Measurements from ENCODE around the gene ZCCHC2.

The ZCCHC2 gene

DNA sequence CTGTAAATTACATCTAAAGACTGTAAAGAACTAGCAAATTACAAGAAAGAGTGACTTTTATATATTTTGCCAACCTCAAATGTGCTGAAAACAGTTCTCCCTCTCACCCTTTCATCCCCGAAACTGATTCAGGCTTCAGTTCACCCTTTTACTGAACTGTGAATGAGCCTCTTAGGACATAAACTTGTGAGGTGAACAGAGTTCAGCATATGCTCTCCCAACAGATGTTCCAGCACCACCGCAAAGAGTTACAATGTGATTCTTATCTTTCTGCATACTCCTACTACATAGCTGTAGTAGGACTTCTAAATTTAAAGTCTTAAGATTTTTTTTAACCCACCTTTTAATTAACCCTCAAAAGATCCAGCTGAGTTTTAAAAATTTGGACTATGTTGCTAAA is 1.2 kb upstream of the ZCCHC2 start:
- TF ChIP-seq GATA3 (IDR thresholded peaks at IDR 0.05; ENCODE audit: low read depth, low read length) (no peak), GATA2 (IDR thresholded peaks at IDR 0.05; ENCODE audit: low read depth, low read length) (peak; percentile 14; the same call in 1 of the 2 replicates)

GRCh38 chr18:62522178-62522503 is 684 bp upstream of the ZCCHC2 start:
- no peak for TF ChIP-seq GATA3 (IDR thresholded peaks at IDR 0.05; ENCODE audit: low read depth, low read length)
- TF ChIP-seq GATA2 (IDR thresholded peaks at IDR 0.05; ENCODE audit: low read depth, low read length): no peak

DNA sequence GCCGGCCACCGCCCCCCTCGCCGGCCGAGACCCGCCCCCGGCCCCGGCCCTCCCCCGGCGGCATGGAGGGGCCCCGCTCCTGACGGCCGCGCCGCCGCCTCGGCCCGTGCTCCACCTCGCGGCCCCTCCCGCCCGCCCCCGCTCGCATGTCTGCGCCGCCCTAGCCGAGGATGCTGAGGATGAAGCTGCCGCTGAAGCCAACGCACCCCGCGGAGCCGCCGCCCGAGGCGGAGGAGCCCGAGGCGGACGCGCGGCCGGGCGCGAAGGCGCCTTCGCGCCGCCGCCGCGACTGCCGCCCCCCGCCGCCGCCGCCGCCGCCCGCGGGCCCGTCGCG is 397 bp downstream of the ZCCHC2 start:
- TF ChIP-seq GATA3 (IDR thresholded peaks at IDR 0.05; ENCODE audit: low read depth, low read length) (no peak), GATA2 (IDR thresholded peaks at IDR 0.05; ENCODE audit: low read depth, low read length) (no peak)

DNA sequence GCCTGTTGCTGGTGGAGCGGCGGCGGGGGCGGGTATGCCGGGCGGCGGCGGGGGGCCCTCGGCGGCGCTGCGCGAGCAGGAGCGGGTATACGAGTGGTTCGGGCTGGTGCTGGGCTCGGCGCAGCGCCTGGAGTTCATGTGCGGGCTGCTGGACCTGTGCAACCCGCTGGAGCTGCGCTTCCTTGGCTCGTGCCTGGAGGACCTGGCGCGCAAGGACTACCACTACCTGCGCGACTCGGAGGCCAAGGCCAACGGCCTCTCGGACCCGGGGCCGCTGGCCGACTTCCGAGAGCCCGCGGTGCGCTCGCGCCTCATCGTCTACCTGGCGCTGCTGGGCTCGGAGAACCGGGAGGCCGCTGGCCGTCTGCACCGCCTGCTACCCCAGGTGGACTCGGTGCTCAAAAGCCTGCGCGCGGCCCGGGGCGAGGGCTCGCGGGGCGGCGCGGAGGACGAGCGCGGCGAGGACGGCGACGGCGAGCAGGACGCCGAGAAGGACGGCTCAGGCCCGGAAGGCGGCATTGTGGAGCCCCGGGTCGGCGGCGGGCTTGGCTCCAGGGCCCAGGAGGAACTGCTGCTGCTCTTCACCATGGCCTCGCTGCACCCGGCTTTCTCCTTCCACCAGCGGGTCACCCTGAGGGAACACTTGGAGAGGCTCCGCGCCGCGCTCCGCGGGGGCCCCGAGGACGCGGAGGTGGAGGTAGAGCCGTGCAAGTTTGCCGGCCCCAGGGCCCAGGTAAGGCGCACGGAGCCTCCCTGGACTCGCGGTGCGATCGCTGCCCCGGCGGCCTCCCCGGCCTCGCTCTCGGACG is 1.0 kb downstream of the ZCCHC2 start:
- no peak for TF ChIP-seq GATA3 (IDR thresholded peaks at IDR 0.05; ENCODE audit: low read depth, low read length)
- TF ChIP-seq GATA2 (IDR thresholded peaks at IDR 0.05; ENCODE audit: low read depth, low read length): no peak

GRCh38 chr18:62524440-62525200 is 1.8 kb downstream of the ZCCHC2 start:
- TF ChIP-seq GATA2 (IDR thresholded peaks at IDR 0.05; ENCODE audit: low read depth, low read length) (no peak), GATA3 (IDR thresholded peaks at IDR 0.05; ENCODE audit: low read depth, low read length) (no peak)

DNA sequence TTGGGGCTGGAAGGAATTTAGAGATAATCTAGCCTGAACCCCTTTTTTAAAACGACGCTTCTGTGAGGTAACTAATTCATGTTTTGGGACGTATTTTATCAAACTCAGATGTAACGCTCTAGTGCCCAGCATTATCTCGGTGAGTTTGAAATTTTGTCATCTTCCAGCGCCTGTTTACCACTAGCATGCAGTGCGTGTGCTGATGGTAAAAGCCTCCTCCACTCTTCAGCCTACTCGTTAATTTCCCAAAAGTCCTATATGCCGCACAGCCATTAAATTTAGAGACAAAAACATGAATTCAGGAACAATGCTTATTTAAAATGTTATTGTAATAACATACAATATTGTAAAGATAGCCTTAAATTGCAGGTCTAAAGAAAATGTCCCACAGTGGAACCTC is 2.8 kb downstream of the ZCCHC2 start:
- no peak for TF ChIP-seq GATA3 (IDR thresholded peaks at IDR 0.05; ENCODE audit: low read depth, low read length)
- no peak for TF ChIP-seq GATA2 (IDR thresholded peaks at IDR 0.05; ENCODE audit: low read depth, low read length)

DNA sequence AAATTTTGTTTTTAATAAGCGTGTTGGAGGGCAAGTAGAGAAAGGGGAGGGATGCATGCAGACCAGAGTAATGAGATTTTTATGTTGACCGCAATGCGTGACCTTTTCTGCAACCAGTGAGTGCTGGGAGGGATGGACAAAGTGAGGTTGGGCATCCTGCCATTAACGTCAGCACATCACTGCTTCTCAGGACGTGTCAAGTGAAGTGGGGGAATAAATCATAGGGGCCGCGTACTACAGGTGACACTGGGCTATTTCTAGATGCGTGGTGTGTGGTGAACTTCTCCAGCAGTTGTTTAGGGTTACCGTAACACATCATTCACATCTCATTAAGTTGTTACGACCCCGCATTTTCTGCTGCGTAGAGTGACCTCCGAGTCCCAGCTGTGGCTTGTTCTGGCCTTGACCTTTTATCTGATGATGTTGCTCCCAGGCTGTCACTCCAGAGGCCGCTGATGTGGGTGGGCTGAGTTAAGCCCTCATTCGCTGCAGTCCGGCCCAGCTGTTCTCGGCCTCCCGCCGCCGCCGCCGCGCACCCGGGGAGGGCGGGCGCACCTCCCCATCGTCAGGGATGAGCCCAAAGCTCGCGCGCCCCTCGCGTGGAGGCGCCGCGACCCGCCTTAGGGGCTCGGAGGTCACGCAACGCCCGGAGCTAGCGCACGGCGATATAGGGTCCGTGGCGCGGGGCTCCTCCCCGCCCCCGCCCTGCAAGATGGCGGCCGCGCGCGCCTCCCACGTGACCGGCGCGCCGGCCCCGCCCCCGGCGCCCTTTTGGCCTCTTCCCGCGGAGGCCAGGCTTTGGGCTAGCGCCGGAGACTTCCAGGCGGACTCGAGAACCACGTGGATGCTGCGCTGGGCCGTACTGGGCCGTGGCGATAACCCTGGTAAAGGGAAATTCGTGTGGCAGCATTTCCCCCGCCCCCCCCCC is 3.5 kb downstream of the ZCCHC2 start:
- TF ChIP-seq GATA3 (IDR thresholded peaks at IDR 0.05; ENCODE audit: low read depth, low read length) (no peak), GATA2 (IDR thresholded peaks at IDR 0.05; ENCODE audit: low read depth, low read length) (peak; percentile 40; the same call in 1 of the 2 replicates)

- TF ChIP-seq GATA3 (IDR thresholded peaks at IDR 0.05; ENCODE audit: low read depth, low read length): no peak
- no peak for TF ChIP-seq GATA2 (IDR thresholded peaks at IDR 0.05; ENCODE audit: low read depth, low read length)
Measured at GRCh38 chr18:62529597-62529996, 6.8 kb downstream of the ZCCHC2 start.

DNA sequence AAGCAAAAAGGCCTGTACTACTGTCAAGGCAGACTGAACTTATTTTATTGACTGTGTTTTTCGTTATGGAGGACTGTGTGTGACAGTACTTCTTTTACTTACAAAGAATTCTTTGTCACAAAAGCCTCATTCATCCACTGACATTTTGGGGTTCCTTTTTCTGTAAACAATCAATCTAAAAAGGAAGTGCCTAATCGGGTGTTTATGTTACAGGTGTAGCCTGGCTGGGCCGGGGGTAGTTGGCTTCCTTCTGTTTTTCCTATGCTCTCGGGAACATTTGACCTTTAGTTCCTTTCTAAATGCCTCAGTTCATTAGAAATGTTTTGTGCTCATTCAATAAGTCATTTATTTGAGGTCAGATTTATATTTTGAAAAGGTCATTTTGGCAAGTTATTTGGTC is 8.3 kb downstream of the ZCCHC2 start:
- TF ChIP-seq GATA3 (IDR thresholded peaks at IDR 0.05; ENCODE audit: low read depth, low read length) (no peak), GATA2 (IDR thresholded peaks at IDR 0.05; ENCODE audit: low read depth, low read length) (no peak)

DNA sequence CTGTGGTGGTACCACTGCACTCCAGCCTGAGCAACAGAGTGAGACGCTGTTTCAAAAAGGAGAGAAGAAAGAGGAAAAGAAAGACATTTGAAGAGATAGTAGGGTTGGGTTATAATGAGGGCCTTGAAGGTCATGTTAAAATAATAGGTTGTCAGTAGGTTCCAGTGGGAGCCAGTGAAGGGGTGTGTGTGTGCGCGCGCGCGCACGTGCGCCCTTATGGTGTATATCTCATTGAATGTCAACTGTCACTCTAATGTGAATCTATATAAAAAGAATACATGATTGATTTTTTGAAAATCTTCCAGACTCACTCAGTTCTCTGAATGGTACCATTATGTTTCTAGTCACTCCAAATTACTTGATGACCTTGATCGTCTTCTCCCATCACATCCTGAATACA is 9.1 kb downstream of the ZCCHC2 start:
- TF ChIP-seq GATA2 (IDR thresholded peaks at IDR 0.05; ENCODE audit: low read depth, low read length) (no peak), GATA3 (IDR thresholded peaks at IDR 0.05; ENCODE audit: low read depth, low read length) (no peak)

- TF ChIP-seq GATA3 (IDR thresholded peaks at IDR 0.05; ENCODE audit: low read depth, low read length): no peak
- TF ChIP-seq GATA2 (IDR thresholded peaks at IDR 0.05; ENCODE audit: low read depth, low read length): no peak
Measured at GRCh38 chr18:62536005-62536404, 13.2 kb downstream of the ZCCHC2 start.

- no peak for TF ChIP-seq GATA2 (IDR thresholded peaks at IDR 0.05; ENCODE audit: low read depth, low read length)
- no peak for TF ChIP-seq GATA3 (IDR thresholded peaks at IDR 0.05; ENCODE audit: low read depth, low read length)
Measured at GRCh38 chr18:62537042-62537894, 14.4 kb downstream of the ZCCHC2 start.

- TF ChIP-seq GATA2 (IDR thresholded peaks at IDR 0.05; ENCODE audit: low read depth, low read length) (no peak), GATA3 (IDR thresholded peaks at IDR 0.05; ENCODE audit: low read depth, low read length) (no peak)
Measured at GRCh38 chr18:62537946-62538345, 15.1 kb downstream of the ZCCHC2 start.
